Keratinocyte (primary cell): Measurements from ENCODE around the gene MYL5.

Source experiments
- EZH2 ChIP-seq: IDR thresholded peaks from one replicate; pipeline ENCODE4 v1.6.1; 2012; ENCODE audit warnings: inconsistent platforms, mild to moderate bottlenecking, low read length, moderate library complexity
- TF ChIP-seq, protein P1 (sequence below), 3 experiments: IDR thresholded peaks in 1 of 3; conservative IDR thresholded peaks in 1 of 3; optimal IDR thresholded peaks in 1 of 3; 2 replicates in 2 of 3; 3 replicates in 1 of 3; pipeline versions ENCODE3 to v1.5.1; 2011; ENCODE audit warnings: low read length in 3 of 3, mild to moderate bottlenecking in 3 of 3, moderate library complexity in 2 of 3, control low read depth in 1 of 3, inconsistent platforms in 1 of 3; ENCODE audit not compliant: insufficient read depth in 2 of 3; ENCODE audit errors: extremely low read depth in 1 of 3

- TF ChIP-seq, protein P1, sequence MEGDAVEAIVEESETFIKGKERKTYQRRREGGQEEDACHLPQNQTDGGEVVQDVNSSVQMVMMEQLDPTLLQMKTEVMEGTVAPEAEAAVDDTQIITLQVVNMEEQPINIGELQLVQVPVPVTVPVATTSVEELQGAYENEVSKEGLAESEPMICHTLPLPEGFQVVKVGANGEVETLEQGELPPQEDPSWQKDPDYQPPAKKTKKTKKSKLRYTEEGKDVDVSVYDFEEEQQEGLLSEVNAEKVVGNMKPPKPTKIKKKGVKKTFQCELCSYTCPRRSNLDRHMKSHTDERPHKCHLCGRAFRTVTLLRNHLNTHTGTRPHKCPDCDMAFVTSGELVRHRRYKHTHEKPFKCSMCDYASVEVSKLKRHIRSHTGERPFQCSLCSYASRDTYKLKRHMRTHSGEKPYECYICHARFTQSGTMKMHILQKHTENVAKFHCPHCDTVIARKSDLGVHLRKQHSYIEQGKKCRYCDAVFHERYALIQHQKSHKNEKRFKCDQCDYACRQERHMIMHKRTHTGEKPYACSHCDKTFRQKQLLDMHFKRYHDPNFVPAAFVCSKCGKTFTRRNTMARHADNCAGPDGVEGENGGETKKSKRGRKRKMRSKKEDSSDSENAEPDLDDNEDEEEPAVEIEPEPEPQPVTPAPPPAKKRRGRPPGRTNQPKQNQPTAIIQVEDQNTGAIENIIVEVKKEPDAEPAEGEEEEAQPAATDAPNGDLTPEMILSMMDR (optimal IDR thresholded peaks at IDR 0.05 in 1 of 3, IDR thresholded peaks at IDR 0.05 in 1 of 3, conservative IDR thresholded peaks at IDR 0.05 in 1 of 3; ENCODE audit: extremely low read depth in 1 of 3, insufficient read depth in 2 of 3, low read length in 3 of 3): no peak
- TF ChIP-seq EZH2: no peak
These were observed 2.5 kb downstream of the MYL5 start for GRCh38 chr4:676871-677235.
